Measurements from ENCODE around the gene MYH4.

Gene MYH4

GRCh38 chr17:10492004-10492403 is 22.6 kb upstream of the MYH4 start:
- TF ChIP-seq CTCF (IDR thresholded peaks at IDR 0.05) (no peak), ZFX (IDR thresholded peaks at IDR 0.05; ENCODE audit: borderline replicate concordance) (no peak)
- H3K27ac ChIP-seq, result no peak overlapping the region

- TF ChIP-seq ZFX (IDR thresholded peaks at IDR 0.05; ENCODE audit: borderline replicate concordance) (no peak), CTCF (IDR thresholded peaks at IDR 0.05) (no peak)
- no peak overlapping the region for H3K27ac ChIP-seq
Observed at GRCh38 chr17:10482252-10482651, 12.9 kb upstream of the MYH4 start.

DNA sequence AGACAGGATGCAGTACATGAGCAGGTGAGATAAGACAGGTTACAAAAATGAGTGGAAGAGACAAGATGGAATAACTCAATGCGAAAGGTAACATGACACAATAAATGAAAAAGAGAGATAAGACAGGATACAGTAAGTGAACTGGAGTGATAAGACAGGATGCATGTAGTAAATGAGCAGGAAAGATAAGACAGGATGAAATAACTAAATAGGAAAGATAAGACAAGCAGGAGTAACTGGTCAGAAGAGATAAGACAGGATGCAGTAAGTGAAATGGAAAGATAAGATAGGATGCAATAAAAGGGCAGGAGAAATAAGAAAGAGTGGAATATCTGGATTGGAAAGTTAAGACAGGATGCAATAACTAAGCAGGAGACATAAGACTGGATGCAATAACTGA is 8.3 kb upstream of the MYH4 start:
- H3K27ac ChIP-seq, result no peak overlapping the region
- TF ChIP-seq ZFX (IDR thresholded peaks at IDR 0.05; ENCODE audit: borderline replicate concordance) (no peak), CTCF (IDR thresholded peaks at IDR 0.05) (no peak)

- TF ChIP-seq ZFX (IDR thresholded peaks at IDR 0.05; ENCODE audit: borderline replicate concordance) (no peak), CTCF (IDR thresholded peaks at IDR 0.05) (no peak)
- H3K27ac ChIP-seq, result no peak overlapping the region
Observed at GRCh38 chr17:10474536-10474935, 5.2 kb upstream of the MYH4 start.

DNA sequence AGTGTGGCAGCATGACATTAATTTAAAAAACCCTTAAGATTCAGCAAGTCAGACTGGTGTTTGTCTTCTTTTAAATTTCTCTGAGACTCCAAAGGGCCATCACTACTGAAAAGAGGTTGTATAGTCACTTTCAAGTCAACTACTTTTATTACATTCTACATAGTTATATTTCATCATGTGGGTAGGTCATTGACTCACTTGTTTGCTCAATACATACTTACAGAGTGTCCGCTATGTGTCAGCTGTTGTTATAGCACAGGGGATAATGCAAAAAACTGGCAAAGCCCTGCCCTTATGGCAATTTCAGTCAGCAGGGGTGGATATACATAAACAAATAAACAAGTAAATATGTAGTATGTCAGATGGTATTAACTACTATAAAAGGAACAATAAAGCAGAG is 2.5 kb upstream of the MYH4 start:
- TF ChIP-seq ZFX (IDR thresholded peaks at IDR 0.05; ENCODE audit: borderline replicate concordance), result no peak
- no peak for TF ChIP-seq CTCF (IDR thresholded peaks at IDR 0.05)
- H3K27ac ChIP-seq, result no peak overlapping the region

DNA sequence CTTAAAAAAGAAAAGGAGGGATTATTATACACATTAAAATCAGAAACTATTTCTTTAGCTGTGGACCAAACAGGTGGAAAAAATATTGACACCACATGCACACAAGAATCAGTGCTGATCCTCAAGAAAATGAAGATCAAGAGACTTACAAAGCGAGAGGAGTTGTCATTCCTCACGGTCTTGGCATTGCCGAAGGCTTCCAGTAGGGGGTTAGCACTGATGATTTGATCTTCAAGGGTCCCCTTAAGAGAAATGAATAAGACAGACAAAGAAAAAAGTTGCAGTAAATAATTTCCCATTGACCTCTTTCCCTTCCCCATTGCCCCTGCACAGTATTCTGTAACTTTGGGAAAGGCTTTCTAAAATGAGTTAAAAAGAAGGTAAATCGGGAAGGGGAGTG is 6.0 kb downstream of the MYH4 start:
- H3K27ac ChIP-seq, result no peak overlapping the region
- TF ChIP-seq ZFX (IDR thresholded peaks at IDR 0.05; ENCODE audit: borderline replicate concordance) (no peak), CTCF (IDR thresholded peaks at IDR 0.05) (no peak)

DNA sequence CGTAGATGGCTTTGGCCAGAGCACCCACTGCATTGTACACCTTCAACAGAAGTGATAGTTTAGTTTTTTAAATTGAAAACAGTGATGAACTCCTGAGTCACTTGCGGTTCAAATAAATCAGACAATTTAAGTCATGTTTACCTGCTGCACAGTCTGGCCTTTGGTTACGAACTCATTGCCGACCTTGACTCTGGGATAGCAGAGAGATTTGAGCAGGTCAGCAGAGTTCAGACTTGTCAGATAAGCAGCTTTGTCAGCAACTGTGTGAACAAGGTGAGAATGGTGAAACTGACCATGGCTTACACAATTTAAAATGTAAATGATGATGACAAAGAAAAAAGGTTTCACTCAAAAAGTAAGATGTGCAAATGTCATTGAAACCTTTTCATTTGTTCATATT is 9.3 kb downstream of the MYH4 start:
- no peak overlapping the region for H3K27ac ChIP-seq
- TF ChIP-seq ZFX (IDR thresholded peaks at IDR 0.05; ENCODE audit: borderline replicate concordance) (no peak), CTCF (IDR thresholded peaks at IDR 0.05) (no peak)

Data from 22Rv1 (cell line).